ENCODE results near the gene ULBP1.
"Not testable (repeated sequence)": the region's sequence is repeated elsewhere in the genome, so short reads cannot be mapped to it uniquely, and the experiment has no call there.

The ULBP1 gene

GRCh38 chr6:149974394-149974793 is 10.7 kb downstream of the ULBP1 start:
- DNase-seq (ENCODE audit: low read depth in 1 of 2, low spot score in 1 of 2): not testable (repeated sequence)

- DNase-seq (ENCODE audit: low read depth in 1 of 2, low spot score in 1 of 2): no peak
Measured at GRCh38 chr6:149974825-149975224, 11.1 kb downstream of the ULBP1 start.

GRCh38 chr6:149975400-149975799 is 11.7 kb downstream of the ULBP1 start:
- DNase-seq (ENCODE audit: low read depth in 1 of 2, low spot score in 1 of 2): no peak

GRCh38 chr6:149977221-149977620 is 13.5 kb downstream of the ULBP1 start:
- DNase-seq (ENCODE audit: low read depth in 1 of 2, low spot score in 1 of 2): no peak

GRCh38 chr6:149978610-149979009 is 14.9 kb downstream of the ULBP1 start:
- DNase-seq (ENCODE audit: low read depth in 1 of 2, low spot score in 1 of 2): no peak

GRCh38 chr6:149979293-149979692 is 15.6 kb downstream of the ULBP1 start:
- no peak for DNase-seq (ENCODE audit: low read depth in 1 of 2, low spot score in 1 of 2)

- no peak for DNase-seq (ENCODE audit: low read depth in 1 of 2, low spot score in 1 of 2)
Measured at GRCh38 chr6:149983145-149983544, 19.4 kb downstream of the ULBP1 start.

GRCh38 chr6:149984773-149985172 is 21.0 kb downstream of the ULBP1 start:
- DNase-seq (ENCODE audit: low read depth in 1 of 2, low spot score in 1 of 2): no peak

GRCh38 chr6:149985481-149985937 is 21.8 kb downstream of the ULBP1 start:
- no peak for DNase-seq (ENCODE audit: low read depth in 1 of 2, low spot score in 1 of 2)

- no peak for DNase-seq (ENCODE audit: low read depth in 1 of 2, low spot score in 1 of 2)
Measured at GRCh38 chr6:149987602-149988107, 23.9 kb downstream of the ULBP1 start.

- DNase-seq (ENCODE audit: low read depth in 1 of 2, low spot score in 1 of 2): no peak
Measured at GRCh38 chr6:149988550-149989346, 25.0 kb downstream of the ULBP1 start.

- DNase-seq (ENCODE audit: low read depth in 1 of 2, low spot score in 1 of 2): no peak
Measured at GRCh38 chr6:149990212-149990660, 26.5 kb downstream of the ULBP1 start.

GRCh38 chr6:149990661-149991471 is 27.1 kb downstream of the ULBP1 start:
- DNase-seq (ENCODE audit: low read depth in 1 of 2, low spot score in 1 of 2): no peak

GRCh38 chr6:149991472-149991795 is 27.7 kb downstream of the ULBP1 start:
- not testable (repeated sequence) for DNase-seq (ENCODE audit: low read depth in 1 of 2, low spot score in 1 of 2)

- DNase-seq (ENCODE audit: low read depth in 1 of 2, low spot score in 1 of 2): no peak
Measured at GRCh38 chr6:149991838-149992237, 28.1 kb downstream of the ULBP1 start.

- no peak for DNase-seq (ENCODE audit: low read depth in 1 of 2, low spot score in 1 of 2)
Measured at GRCh38 chr6:149995235-149995750, 31.6 kb downstream of the ULBP1 start.

GRCh38 chr6:149995971-149996370 is 32.2 kb downstream of the ULBP1 start:
- no peak for DNase-seq (ENCODE audit: low read depth in 1 of 2, low spot score in 1 of 2)

GRCh38 chr6:149999636-150000035 is 35.9 kb downstream of the ULBP1 start:
- DNase-seq (ENCODE audit: low read depth in 1 of 2, low spot score in 1 of 2): no peak

- DNase-seq (ENCODE audit: low read depth in 1 of 2, low spot score in 1 of 2): no peak
Measured at GRCh38 chr6:150001295-150002008, 37.7 kb downstream of the ULBP1 start.

- no peak for DNase-seq (ENCODE audit: low read depth in 1 of 2, low spot score in 1 of 2)
Measured at GRCh38 chr6:150002710-150003109, 39.0 kb downstream of the ULBP1 start.

- not testable (repeated sequence) for DNase-seq (ENCODE audit: low read depth in 1 of 2, low spot score in 1 of 2)
Measured at GRCh38 chr6:150003599-150003998, 39.9 kb downstream of the ULBP1 start.
